K562 (cell line): ENCODE results near the gene FIBP. TPM values are rescaled to one million over a fixed set of nuclear protein-coding genes. Genes with fewer than 3 reads are reported as not detected.

Source experiments
- ATAC-seq: fragments of 200-7000 bp; cut with Tn5 transposase; 3 replicates; pipeline ENCODE4 v1.9.1; 2020; ENCODE audit warnings: moderate library complexity
- BruUV-seq: library from RNA; stranded (reverse); fragments of 400-500 nt; replicated peaks from 2 replicates; lab custom pipeline; 2021; lab: Mats Ljungman, UMichigan
- CTCF ChIA-PET: fragments of 300-600 bp; formaldehyde crosslinking; extraction: SDS; loops from one replicate; lab custom pipeline; 2021; ENCODE audit warnings: low intra/inter-chr PET ratio; lab: Yijun Ruan, JAX
- POLR2A ChIA-PET: fragments of 300-600, 350-650 bp; sonication (Branson Sonifier 250); formaldehyde crosslinking; extraction: SDS; loops from one replicate; lab custom pipeline; 2021; ENCODE audit warnings: antibody characterized with exemption, inconsistent platforms; lab: Yijun Ruan, JAX
- DNase-seq, 4 experiments: peaks; one replicate each; pipeline versions ENCODE4 v3.0.0 to v3.0.0-alpha.2; 2011 to 2018; ENCODE audit warnings: low spot score in 3 of 4, mixed read lengths in 3 of 4; ENCODE audit errors: extremely low read depth in 1 of 4
- FAIRE-seq: peaks from 2 replicates; lab custom pipeline; 2011; peaks lifted over from hg19 to GRCh38; lab: Jason Lieb, UNC
- H2AFZ ChIP-seq: 2 replicates; pipeline ENCODE4 v1.6.0; 2011; ENCODE audit warnings: low read depth, low read length, control low read depth, inconsistent platforms
- H3K27ac ChIP-seq: fragments of 200-600 bp; 3 replicates; pipeline ENCODE4 v1.8.0; 2011; ENCODE audit warnings: low read depth, mild to moderate bottlenecking, control low read depth, inconsistent platforms, low read length, moderate library complexity, mixed read lengths; ENCODE audit errors: extremely low read depth
- H3K27me3 ChIP-seq, 2 experiments: fragments of 300-600 bp in 1 of 2; 2 replicates in 1 of 2; 3 replicates in 1 of 2; pipeline versions ENCODE4 v1.6.0 to v1.8.0; 2011; ENCODE audit warnings: inconsistent platforms in 2 of 2, low read length in 2 of 2, mild to moderate bottlenecking in 1 of 2, mixed read lengths in 1 of 2, moderate library complexity in 1 of 2; ENCODE audit not compliant: control insufficient read depth in 2 of 2, insufficient read depth in 2 of 2
- H3K36me3 ChIP-seq: fragments of 300-600 bp; 3 replicates; pipeline ENCODE4 v1.8.0; 2011; ENCODE audit warnings: mild to moderate bottlenecking, low read length, inconsistent platforms; ENCODE audit not compliant: control insufficient read depth, insufficient read depth
- H3K4me1 ChIP-seq, 2 experiments: fragments of 200-600 bp in 1 of 2; replicated peaks in 1 of 2; 2 replicates in 1 of 2; 3 replicates in 1 of 2; pipeline versions ENCODE4 v1.5.1 to v1.8.0; 2011; ENCODE audit warnings: inconsistent platforms in 2 of 2, low read length in 2 of 2, mild to moderate bottlenecking in 1 of 2, mixed read lengths in 1 of 2, moderate library complexity in 1 of 2; ENCODE audit not compliant: control insufficient read depth in 2 of 2, insufficient read depth in 2 of 2
- H3K4me2 ChIP-seq: 2 replicates; pipeline ENCODE4 v1.6.1; 2011; ENCODE audit warnings: low read length, control low read depth, inconsistent platforms, mixed read lengths; ENCODE audit not compliant: insufficient read depth
- H3K4me3 ChIP-seq: fragments of 200-600 bp; sonication (generic), shearing (Covaris generic); 2 replicates; pipeline ENCODE4 v1.5.1; 2016; ENCODE audit warnings: control low read depth, inconsistent platforms
- H3K79me2 ChIP-seq: fragments of 200-600 bp; 3 replicates; pipeline ENCODE4 v1.8.0; 2011; ENCODE audit warnings: low read length, inconsistent platforms; ENCODE audit not compliant: control insufficient read depth, insufficient read depth
- H3K9ac ChIP-seq, 2 experiments: 2 replicates each; pipeline versions ENCODE4 v1.6.0 to v1.6.1; 2011; ENCODE audit warnings: low read depth in 2 of 2, low read length in 2 of 2, control low read depth in 1 of 2, inconsistent platforms in 1 of 2, mild to moderate bottlenecking in 1 of 2, mixed read lengths in 1 of 2; ENCODE audit not compliant: insufficient read depth in 1 of 2
- H3K9me1 ChIP-seq: one replicate; pipeline ENCODE4 v1.6.0; 2011; ENCODE audit warnings: inconsistent platforms, mild to moderate bottlenecking, low read length, moderate library complexity; ENCODE audit not compliant: control insufficient read depth, insufficient read depth
- H3K9me3 ChIP-seq: replicated peaks from 2 replicates; pipeline ENCODE4 v1.5.1; 2011; ENCODE audit warnings: low read depth, low read length, inconsistent platforms; ENCODE audit not compliant: control insufficient read depth, insufficient read depth
- H4K20me1 ChIP-seq: replicated peaks from 2 replicates; pipeline ENCODE4 v1.6.1; 2011; ENCODE audit warnings: low read length, inconsistent platforms, mixed read lengths; ENCODE audit not compliant: control insufficient read depth, insufficient read depth
- EP400 ChIP-seq: fragments of 450-650 bp; IDR thresholded peaks from 2 replicates; pipeline ENCODE4 v1.6.1; 2017; ENCODE audit warnings: antibody characterized with exemption, mild to moderate bottlenecking, moderate library complexity
- RBFOX2 ChIP-seq: fragments of 200-400 bp; formaldehyde crosslinking; IDR thresholded peaks from 2 replicates; pipeline ENCODE4 v1.6.1; 2017; ENCODE audit warnings: low read depth, mild to moderate bottlenecking, low read length, moderate library complexity
- WGBS: fragments of 100-300 bp; shearing (Covaris generic); methylation state at CpG from one replicate; pipeline ENCODE4 v1.1.6; 2016; ENCODE audit warnings: low coverage, mixed read lengths; ENCODE audit not compliant: insufficient coverage; ENCODE audit errors: missing lambda C conversion rate; 5-methylcytosine and 5-hydroxymethylcytosine counted together
- in situ Hi-C: fragments of 300-500 bp; cut with MboI; formaldehyde crosslinking; loops from 4 replicates; pipeline ENCODE4 v1.15.0; 2018; ENCODE audit warnings: inconsistent platforms, mixed read lengths
- intact Hi-C: fragments of 100-400 bp; cut with micrococcal nuclease; formaldehyde crosslinking; loops from 2 replicates; pipeline ENCODE4 v1.14.2; 2022
- polyA plus RNA-seq, 8 experiments: library from polyadenylated mRNA; depleted of rRNA in 4 of 8; stranded (reverse) in 5 of 8; unstranded in 3 of 8; fragments of >200 nt; fragmentation: Nextera tagmentation in 2 of 8; fragmentation: Illumina TruSeq in 1 of 8; extraction: Ambion mirVana in 2 of 8; extraction: Trizol in 1 of 8; gene quantifications; 2 replicates each; pipeline versions ENCODE4 v1.2.1 to v1.2.3, GENCODE V29; 2011 to 2014; ENCODE audit warnings: inconsistent platforms in 1 of 8, missing spikeins in 1 of 8
- total RNA-seq, 7 experiments: library from RNA; depleted of rRNA in 6 of 7; stranded (reverse); fragments of >200 nt in 6 of 7; fragmentation: Illumina TruSeq in 2 of 7; extraction: Trizol in 2 of 7; gene quantifications; 2 replicates each; pipeline versions ENCODE4 v1.2.1 to v1.2.3, GENCODE V29; 2011 to 2021; ENCODE audit warnings: low replicate concordance in 1 of 7

The FIBP gene
- total and polyA plus RNA-seq, 9 of the 15 experiments (the other 6 are each of a cell fraction or from before 2014, with no cell fraction given) = 41.2 to 79.2 (median 48.6) TPM

DNA sequence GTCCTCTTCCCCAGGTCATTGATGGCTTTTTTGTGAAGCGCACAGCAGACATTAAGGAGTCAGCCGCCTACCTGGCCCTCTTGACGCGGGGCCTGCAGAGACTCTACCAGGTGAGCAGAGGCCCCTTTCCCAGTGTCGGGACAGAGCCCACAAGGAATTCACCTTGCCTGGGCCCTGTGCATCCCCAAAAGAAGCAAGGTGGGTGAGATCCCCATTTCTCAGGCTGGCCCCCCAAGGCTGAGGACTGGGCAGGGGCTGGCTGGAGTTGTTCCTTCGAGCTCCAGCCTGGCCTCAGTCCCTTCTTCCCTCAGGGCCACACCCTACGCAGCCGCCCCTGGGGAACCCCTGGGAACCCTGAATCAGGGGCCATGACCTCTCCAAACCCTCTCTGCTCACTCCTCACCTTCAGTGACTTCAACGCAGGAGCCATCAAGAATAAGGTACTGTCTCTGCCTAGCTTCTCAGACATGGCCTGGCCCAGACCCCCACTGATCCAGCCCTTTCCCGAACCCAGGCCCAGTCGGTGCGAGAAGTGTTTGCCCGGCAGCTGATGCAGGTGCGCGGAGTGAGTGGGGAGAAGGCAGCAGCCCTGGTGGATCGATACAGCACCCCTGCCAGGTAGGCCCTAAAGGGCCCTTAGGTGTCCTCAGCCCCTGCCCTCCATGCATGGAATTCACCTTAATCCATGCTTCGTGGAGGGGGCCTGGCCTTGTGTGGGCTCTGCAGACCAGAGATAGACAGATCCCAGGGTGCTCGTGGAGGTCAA lies 23.4 kb downstream of the FIBP start:
- Histone ChIP-seq H3K4me2 (no peak overlapping the region), H3K27me3 (no peaks in the 10 kb centered on the region)
- peak; percentile 46 for TF ChIP-seq RBFOX2
- no peak for TF ChIP-seq EP400
- TF ChIP-seq, all 486 proteins: peak for 1
- Histone ChIP-seq H3K9me3 (no peaks in the 10 kb centered on the region), H3K36me3 (peaks cover 72% of the 10 kb centered on the region; the same call in 2 of the 3 replicates), H3K4me1 (peaks cover 22 to 76% of the 10 kb centered on the region in 2 experiments), H3K9ac (peak overlapping the region in 1 of 2 experiments; percentile 56; a peak in 1 of 4 replicates), H3K27ac (no peak overlapping the region), H3K9me1 (no peaks in the 10 kb centered on the region), H2AFZ (no peak overlapping the region), H4K20me1 (no peaks in the 10 kb centered on the region), H3K79me2 (peaks cover 26% of the 10 kb centered on the region), H3K4me3 (no peak overlapping the region)
- ChIA-PET POLR2A (interaction anchor here (0.5 to 8.2 kb wide), 5 partner anchors 9 to 45 kb away, joined by 3 to 147 read pairs (median 5); partner anchors contain the start of genes CCDC85B, CTSW and FIBP), CTCF (no interaction called here)
- ATAC-seq = no peak
- in situ Hi-C loops = no loop called here
- intact Hi-C loops = no loop called here
- no peak for FAIRE-seq
- WGBS = 90% methylated on average over 14 of the region's 18 CpGs
- BruUV-seq = no TSS peak
- no peak for DNase-seq
